ENCODE measurements around the gene GUCY1A2.
"Not testable (repeated sequence)": the region's sequence is repeated elsewhere in the genome, so short reads cannot be mapped to it uniquely, and the experiment has no call there.

Gene GUCY1A2

GRCh38 chr11:106834567-106834966 is 183.7 kb downstream of the GUCY1A2 start:
- H3K4me3 ChIP-seq (ENCODE audit: low read length), result no peak overlapping the region
- H3K36me3 ChIP-seq (ENCODE audit: insufficient read depth, low read length), result no peaks in the 10 kb centered on the region
- H3K9me3 ChIP-seq (ENCODE audit: low read length), result no peaks in the 10 kb centered on the region
- H3K4me1 ChIP-seq (ENCODE audit: insufficient read depth, low read length), result no peaks in the 10 kb centered on the region
- H2AFZ ChIP-seq (ENCODE audit: low read depth, low read length), result no peak overlapping the region
- no peaks in the 10 kb centered on the region for H3K27me3 ChIP-seq (ENCODE audit: insufficient read depth, low read length)

GRCh38 chr11:106828976-106829375 is 189.3 kb downstream of the GUCY1A2 start:
- Histone ChIP-seq H3K4me3 (ENCODE audit: low read length) (no peak overlapping the region), H3K9me3 (ENCODE audit: low read length) (no peaks in the 10 kb centered on the region), H3K27me3 (ENCODE audit: insufficient read depth, low read length) (no peaks in the 10 kb centered on the region), H3K4me1 (ENCODE audit: insufficient read depth, low read length) (peaks cover 2% of the 10 kb centered on the region), H2AFZ (ENCODE audit: low read depth, low read length) (no peak overlapping the region), H3K36me3 (ENCODE audit: insufficient read depth, low read length) (no peaks in the 10 kb centered on the region)

GRCh38 chr11:106828576-106828975 is 189.7 kb downstream of the GUCY1A2 start:
- no peaks in the 10 kb centered on the region for H3K27me3 ChIP-seq (ENCODE audit: insufficient read depth, low read length)
- H3K4me3 ChIP-seq (ENCODE audit: low read length), result no peak overlapping the region
- no peaks in the 10 kb centered on the region for H3K36me3 ChIP-seq (ENCODE audit: insufficient read depth, low read length)
- peaks cover 2% of the 10 kb centered on the region for H3K4me1 ChIP-seq (ENCODE audit: insufficient read depth, low read length)
- no peak overlapping the region for H2AFZ ChIP-seq (ENCODE audit: low read depth, low read length)
- no peaks in the 10 kb centered on the region for H3K9me3 ChIP-seq (ENCODE audit: low read length)

GRCh38 chr11:106827687-106828086 is 190.6 kb downstream of the GUCY1A2 start:
- Histone ChIP-seq H2AFZ (ENCODE audit: low read depth, low read length) (no peak overlapping the region), H3K4me1 (ENCODE audit: insufficient read depth, low read length) (peaks cover 3% of the 10 kb centered on the region), H3K4me3 (ENCODE audit: low read length) (no peak overlapping the region), H3K36me3 (ENCODE audit: insufficient read depth, low read length) (no peaks in the 10 kb centered on the region), H3K27me3 (ENCODE audit: insufficient read depth, low read length) (no peaks in the 10 kb centered on the region), H3K9me3 (ENCODE audit: low read length) (no peaks in the 10 kb centered on the region)

- not testable (repeated sequence) for H3K4me1 ChIP-seq (ENCODE audit: insufficient read depth, low read length); H2AFZ ChIP-seq (ENCODE audit: low read depth, low read length); H3K4me3 ChIP-seq (ENCODE audit: low read length); H3K36me3 ChIP-seq (ENCODE audit: insufficient read depth, low read length); H3K27me3 ChIP-seq (ENCODE audit: insufficient read depth, low read length); H3K9me3 ChIP-seq (ENCODE audit: low read length)
Measured at GRCh38 chr11:106826558-106826957, 191.7 kb downstream of the GUCY1A2 start.

GRCh38 chr11:106821826-106822225 is 196.4 kb downstream of the GUCY1A2 start:
- Histone ChIP-seq H3K36me3 (ENCODE audit: insufficient read depth, low read length) (no peaks in the 10 kb centered on the region), H3K9me3 (ENCODE audit: low read length) (no peaks in the 10 kb centered on the region), H3K27me3 (ENCODE audit: insufficient read depth, low read length) (no peaks in the 10 kb centered on the region), H2AFZ (ENCODE audit: low read depth, low read length) (no peak overlapping the region), H3K4me1 (ENCODE audit: insufficient read depth, low read length) (peaks cover 8% of the 10 kb centered on the region), H3K4me3 (ENCODE audit: low read length) (no peak overlapping the region)

GRCh38 chr11:106821291-106821690 is 197.0 kb downstream of the GUCY1A2 start:
- Histone ChIP-seq H3K9me3 (ENCODE audit: low read length) (no peaks in the 10 kb centered on the region), H3K36me3 (ENCODE audit: insufficient read depth, low read length) (no peaks in the 10 kb centered on the region), H2AFZ (ENCODE audit: low read depth, low read length) (no peak overlapping the region), H3K27me3 (ENCODE audit: insufficient read depth, low read length) (no peaks in the 10 kb centered on the region), H3K4me3 (ENCODE audit: low read length) (no peak overlapping the region), H3K4me1 (ENCODE audit: insufficient read depth, low read length) (peaks cover 8% of the 10 kb centered on the region)

GRCh38 chr11:106818443-106818842 is 199.8 kb downstream of the GUCY1A2 start:
- H3K4me3 ChIP-seq (ENCODE audit: low read length), result no peak overlapping the region
- H3K9me3 ChIP-seq (ENCODE audit: low read length), result no peaks in the 10 kb centered on the region

GRCh38 chr11:106815209-106815608 is 203.1 kb downstream of the GUCY1A2 start:
- no peak overlapping the region for H3K4me3 ChIP-seq (ENCODE audit: low read length)
- H3K36me3 ChIP-seq (ENCODE audit: insufficient read depth, low read length), result no peaks in the 10 kb centered on the region
- H3K4me1 ChIP-seq (ENCODE audit: insufficient read depth, low read length), result no peaks in the 10 kb centered on the region
- no peaks in the 10 kb centered on the region for H3K27me3 ChIP-seq (ENCODE audit: insufficient read depth, low read length)
- no peaks in the 10 kb centered on the region for H3K9me3 ChIP-seq (ENCODE audit: low read length)
- H2AFZ ChIP-seq (ENCODE audit: low read depth, low read length), result no peak overlapping the region

More at GRCh38 chr11:106818443-106818842, 199.8 kb downstream of the GUCY1A2 start:
- peaks cover 7% of the 10 kb centered on the region for H3K4me1 ChIP-seq (ENCODE audit: insufficient read depth, low read length)
- no peak overlapping the region for H2AFZ ChIP-seq (ENCODE audit: low read depth, low read length)
- H3K36me3 ChIP-seq (ENCODE audit: insufficient read depth, low read length), result no peaks in the 10 kb centered on the region
- H3K27me3 ChIP-seq (ENCODE audit: insufficient read depth, low read length), result no peaks in the 10 kb centered on the region

- no peak overlapping the region for H2AFZ ChIP-seq (ENCODE audit: low read depth, low read length)
- H3K4me1 ChIP-seq (ENCODE audit: insufficient read depth, low read length), result no peaks in the 10 kb centered on the region
- H3K9me3 ChIP-seq (ENCODE audit: low read length), result no peaks in the 10 kb centered on the region
- H3K4me3 ChIP-seq (ENCODE audit: low read length), result no peak overlapping the region
- no peaks in the 10 kb centered on the region for H3K27me3 ChIP-seq (ENCODE audit: insufficient read depth, low read length)
- H3K36me3 ChIP-seq (ENCODE audit: insufficient read depth, low read length), result no peaks in the 10 kb centered on the region
Measured at GRCh38 chr11:106813806-106814205, 204.5 kb downstream of the GUCY1A2 start.

GRCh38 chr11:106794058-106794457 is 224.2 kb downstream of the GUCY1A2 start:
- Histone ChIP-seq H3K4me3 (ENCODE audit: low read length) (no peak overlapping the region), H3K9me3 (ENCODE audit: low read length) (no peaks in the 10 kb centered on the region), H3K4me1 (ENCODE audit: insufficient read depth, low read length) (no peaks in the 10 kb centered on the region), H3K36me3 (ENCODE audit: insufficient read depth, low read length) (no peaks in the 10 kb centered on the region), H2AFZ (ENCODE audit: low read depth, low read length) (no peak overlapping the region), H3K27me3 (ENCODE audit: insufficient read depth, low read length) (no peaks in the 10 kb centered on the region)

GRCh38 chr11:106789406-106789805 is 228.9 kb downstream of the GUCY1A2 start:
- no peak overlapping the region for H2AFZ ChIP-seq (ENCODE audit: low read depth, low read length)
- H3K9me3 ChIP-seq (ENCODE audit: low read length), result no peaks in the 10 kb centered on the region
- no peaks in the 10 kb centered on the region for H3K4me1 ChIP-seq (ENCODE audit: insufficient read depth, low read length)

GRCh38 chr11:106787454-106787853 is 230.8 kb downstream of the GUCY1A2 start:
- H3K4me3 ChIP-seq (ENCODE audit: low read length), result no peak overlapping the region
- H2AFZ ChIP-seq (ENCODE audit: low read depth, low read length), result no peak overlapping the region
- H3K36me3 ChIP-seq (ENCODE audit: insufficient read depth, low read length), result no peaks in the 10 kb centered on the region
- no peaks in the 10 kb centered on the region for H3K27me3 ChIP-seq (ENCODE audit: insufficient read depth, low read length)
- no peaks in the 10 kb centered on the region for H3K4me1 ChIP-seq (ENCODE audit: insufficient read depth, low read length)
- no peaks in the 10 kb centered on the region for H3K9me3 ChIP-seq (ENCODE audit: low read length)

More at GRCh38 chr11:106789406-106789805, 228.9 kb downstream of the GUCY1A2 start:
- Histone ChIP-seq H3K27me3 (ENCODE audit: insufficient read depth, low read length) (no peaks in the 10 kb centered on the region), H3K4me3 (ENCODE audit: low read length) (no peak overlapping the region), H3K36me3 (ENCODE audit: insufficient read depth, low read length) (no peaks in the 10 kb centered on the region)

GRCh38 chr11:106785913-106786650 is 232.2 kb downstream of the GUCY1A2 start:
- no peaks in the 10 kb centered on the region for H3K36me3 ChIP-seq (ENCODE audit: insufficient read depth, low read length)
- no peak overlapping the region for H3K4me3 ChIP-seq (ENCODE audit: low read length)
- H3K27me3 ChIP-seq (ENCODE audit: insufficient read depth, low read length), result no peaks in the 10 kb centered on the region
- H2AFZ ChIP-seq (ENCODE audit: low read depth, low read length), result no peak overlapping the region
- no peaks in the 10 kb centered on the region for H3K9me3 ChIP-seq (ENCODE audit: low read length)
- H3K4me1 ChIP-seq (ENCODE audit: insufficient read depth, low read length), result no peaks in the 10 kb centered on the region
